Endothelial cell of umbilical vein (primary cell): ENCODE results near the gene LRRC14B.

Experiments used
- CTCF ChIP-seq, 2 donors: IDR thresholded peaks; 1 replicate in 1 of 2; 2 replicates in 1 of 2; pipeline ENCODE4 v1.5.1; 2011; ENCODE audit warnings: low read length in 2 of 2, mild to moderate bottlenecking in 2 of 2, moderate library complexity in 2 of 2, control low read depth in 1 of 2, inconsistent platforms in 1 of 2, low read depth in 1 of 2; ENCODE audit not compliant: insufficient read depth in 1 of 2; ENCODE audit errors: extremely low read depth in 1 of 2
- EZH2 ChIP-seq: IDR thresholded peaks from 2 replicates; pipeline ENCODE4 v1.6.1; 2012; ENCODE audit warnings: borderline replicate concordance, low read depth, mild to moderate bottlenecking, moderate library complexity, low read length, inconsistent platforms; ENCODE audit not compliant: severe bottlenecking
- GATA2 ChIP-seq: IDR thresholded peaks from 2 replicates; pipeline ENCODE4 v1.7.0; 2011; ENCODE audit warnings: low read depth, mild to moderate bottlenecking, moderate library complexity, mixed read lengths, low read length; ENCODE audit not compliant: insufficient read length, insufficient read depth
- MAX ChIP-seq: IDR thresholded peaks from 2 replicates; pipeline ENCODE4 v1.6.1; 2011; ENCODE audit not compliant: insufficient read depth, insufficient read length
- POLR2A ChIP-seq: IDR thresholded peaks from 2 replicates; pipeline ENCODE4 v1.6.1; 2012; ENCODE audit warnings: low read depth, mild to moderate bottlenecking, control low read depth, low read length
- POLR2AphosphoS5 ChIP-seq: IDR thresholded peaks from 2 replicates; pipeline ENCODE4 v1.6.1; 2012; ENCODE audit warnings: low read depth, mild to moderate bottlenecking, control low read depth, low read length, moderate library complexity; ENCODE audit not compliant: insufficient read depth

- no peak for TF ChIP-seq CTCF (IDR thresholded peaks at IDR 0.05; ENCODE audit: extremely low read depth in 1 of 2, insufficient read depth in 1 of 2, low read depth in 1 of 2, low read length in 2 of 2)
- no peak for TF ChIP-seq POLR2A
- no peak for TF ChIP-seq EZH2
- TF ChIP-seq POLR2AphosphoS5, result no peak
- no peak for TF ChIP-seq GATA2
- no peak for TF ChIP-seq MAX
These were observed 1.9 kb downstream of the LRRC14B start for GRCh38 chr5:192970-193831.
